Stimulated activated naive B cell treated with anti-CD40 and anti-IgM and Interleukin-4, amounts not matched to agents 10 μg/mL and 1 μg/mL and 100 μg/mL, for 72 hours (primary cell): ENCODE data around the gene C10orf53.
"Not testable (repeated sequence)": the region's sequence is repeated elsewhere in the genome, so short reads cannot be mapped to it uniquely, and the experiment has no call there.

ENCODE experiments used
- ATAC-seq, 2 donors: fragments of 150-1000 bp; cut with Tn5 transposase; replicated peaks; 2 replicates each; pipeline ENCODE4 v1.10.0; 2021; ENCODE audit warnings: moderate library complexity in 1 of 2
- DNase-seq: peaks from one replicate; pipeline ENCODE4 v3.0.0; 2021
- H3K27ac Mint-ChIP-seq: one replicate; pipeline ENCODE4 v1.8.0; 2022; ENCODE audit warnings: mild to moderate bottlenecking, mixed read lengths
- H3K27me3 Mint-ChIP-seq, 2 donors: one replicate each; pipeline ENCODE4 v1.8.0; 2022; ENCODE audit warnings: mixed read lengths in 2 of 2
- H3K36me3 Mint-ChIP-seq, 2 donors: one replicate each; pipeline ENCODE4 v1.8.0; 2022; ENCODE audit warnings: mixed read lengths in 2 of 2, mild to moderate bottlenecking in 1 of 2
- H3K4me1 Mint-ChIP-seq, 2 donors: one replicate each; pipeline ENCODE4 v1.8.0; 2022; ENCODE audit warnings: mixed read lengths in 2 of 2, mild to moderate bottlenecking in 1 of 2
- H3K4me3 Mint-ChIP-seq, 2 donors: one replicate each; pipeline ENCODE4 v1.8.0; 2022; ENCODE audit warnings: mild to moderate bottlenecking in 2 of 2, mixed read lengths in 2 of 2, moderate library complexity in 1 of 2
- H3K9me3 Mint-ChIP-seq, 2 donors: one replicate each; pipeline ENCODE4 v1.8.0; 2022; ENCODE audit warnings: mixed read lengths in 2 of 2, mild to moderate bottlenecking in 1 of 2

Gene C10orf53

GRCh38 chr10:49688920-49689319, 9.5 kb downstream of the C10orf53 start:
- ATAC-seq = no peak
- no peaks in the 10 kb centered on the region for H3K4me1 Mint-ChIP-seq
- peaks cover 7 to 11% of the 10 kb centered on the region in 2 donors for H3K9me3 Mint-ChIP-seq
- no peaks in the 10 kb centered on the region for H3K36me3 Mint-ChIP-seq
- DNase-seq = no peak
- no peak overlapping the region for H3K4me3 Mint-ChIP-seq
- peaks cover 53 to 56% of the 10 kb centered on the region in 2 donors for H3K27me3 Mint-ChIP-seq
- H3K27ac Mint-ChIP-seq = no peak overlapping the region

GRCh38 chr10:49689882-49690510, 10.5 kb downstream of the C10orf53 start:
- H3K27ac Mint-ChIP-seq = no peak overlapping the region
- H3K9me3 Mint-ChIP-seq = peaks cover 6 to 11% of the 10 kb centered on the region in 2 donors
- H3K4me1 Mint-ChIP-seq = no peaks in the 10 kb centered on the region
- DNase-seq (no peak), ATAC-seq (no peak)
- no peak overlapping the region for H3K4me3 Mint-ChIP-seq
- H3K27me3 Mint-ChIP-seq = peaks cover 51 to 57% of the 10 kb centered on the region in 2 donors
- no peaks in the 10 kb centered on the region for H3K36me3 Mint-ChIP-seq

- peaks cover 49 to 57% of the 10 kb centered on the region in 2 donors for H3K27me3 Mint-ChIP-seq
- no peaks in the 10 kb centered on the region for H3K4me1 Mint-ChIP-seq
- H3K27ac Mint-ChIP-seq = no peak overlapping the region
- no peaks in the 10 kb centered on the region for H3K36me3 Mint-ChIP-seq
- ATAC-seq (no peak), DNase-seq (no peak)
- H3K9me3 Mint-ChIP-seq = peaks cover 5 to 11% of the 10 kb centered on the region in 2 donors
- H3K4me3 Mint-ChIP-seq = no peak overlapping the region
Measured at GRCh38 chr10:49690698-49691356, 11.4 kb downstream of the C10orf53 start.

- Mint-ChIP-seq H3K4me1 (no peaks in the 10 kb centered on the region), H3K36me3 (no peaks in the 10 kb centered on the region), H3K9me3 (peaks cover 5 to 11% of the 10 kb centered on the region in 2 donors), H3K27me3 (peaks cover 54 to 62% of the 10 kb centered on the region in 2 donors), H3K27ac (no peak overlapping the region), H3K4me3 (no peak overlapping the region)
- DNase-seq (no peak), ATAC-seq (no peak)
Measured at GRCh38 chr10:49691588-49691987, 12.1 kb downstream of the C10orf53 start.

GRCh38 chr10:49694466-49694865, 15.0 kb downstream of the C10orf53 start:
- Mint-ChIP-seq H3K27me3 (peaks cover 35 to 44% of the 10 kb centered on the region in 2 donors), H3K4me1 (no peaks in the 10 kb centered on the region), H3K36me3 (no peaks in the 10 kb centered on the region), H3K27ac (no peak overlapping the region), H3K4me3 (no peak overlapping the region), H3K9me3 (peaks cover 1 to 7% of the 10 kb centered on the region in 2 donors)
- ATAC-seq (no peak), DNase-seq (no peak)

GRCh38 chr10:49696311-49696710, 16.9 kb downstream of the C10orf53 start:
- H3K4me1 Mint-ChIP-seq = no peaks in the 10 kb centered on the region
- peaks cover 1 to 7% of the 10 kb centered on the region in 2 donors for H3K9me3 Mint-ChIP-seq
- H3K27me3 Mint-ChIP-seq = peaks cover 21 to 34% of the 10 kb centered on the region in 2 donors
- no peaks in the 10 kb centered on the region for H3K36me3 Mint-ChIP-seq
- H3K4me3 Mint-ChIP-seq = no peak overlapping the region
- ATAC-seq (no peak), DNase-seq (no peak)
- no peak overlapping the region for H3K27ac Mint-ChIP-seq

GRCh38 chr10:49698679-49699078, 19.2 kb downstream of the C10orf53 start:
- ATAC-seq = no peak
- H3K9me3 Mint-ChIP-seq = peaks cover under 1 to 2% of the 10 kb centered on the region in 2 donors
- no peak overlapping the region for H3K27ac Mint-ChIP-seq
- H3K27me3 Mint-ChIP-seq = peaks cover 13 to 25% of the 10 kb centered on the region in 2 donors
- no peak for DNase-seq
- H3K4me1 Mint-ChIP-seq = no peaks in the 10 kb centered on the region
- no peaks in the 10 kb centered on the region for H3K36me3 Mint-ChIP-seq
- no peak overlapping the region for H3K4me3 Mint-ChIP-seq

- no peak overlapping the region for H3K27ac Mint-ChIP-seq
- H3K27me3 Mint-ChIP-seq = peaks cover 16 to 22% of the 10 kb centered on the region in 2 donors
- H3K9me3 Mint-ChIP-seq = no peaks in the 10 kb centered on the region
- ATAC-seq (no peak), DNase-seq (no peak)
- no peaks in the 10 kb centered on the region for H3K4me1 Mint-ChIP-seq
- no peaks in the 10 kb centered on the region for H3K36me3 Mint-ChIP-seq
- no peak overlapping the region for H3K4me3 Mint-ChIP-seq
Measured at GRCh38 chr10:49700211-49700610, 20.8 kb downstream of the C10orf53 start.

GRCh38 chr10:49700997-49701396, 21.5 kb downstream of the C10orf53 start:
- no peak for DNase-seq
- no peaks in the 10 kb centered on the region for H3K36me3 Mint-ChIP-seq
- H3K27ac Mint-ChIP-seq = no peak overlapping the region
- peaks cover 0 to 1% of the 10 kb centered on the region in 2 donors for H3K9me3 Mint-ChIP-seq
- no peak overlapping the region for H3K4me3 Mint-ChIP-seq
- ATAC-seq = no peak
- H3K4me1 Mint-ChIP-seq = no peaks in the 10 kb centered on the region
- peaks cover 16 to 22% of the 10 kb centered on the region in 2 donors for H3K27me3 Mint-ChIP-seq

- DNase-seq (no peak), ATAC-seq (peak; percentile 54 to 72)
- Mint-ChIP-seq H3K27ac (no peak overlapping the region), H3K4me3 (no peak overlapping the region), H3K4me1 (peaks cover 3 to 6% of the 10 kb centered on the region in 2 donors), H3K27me3 (peaks cover 29 to 35% of the 10 kb centered on the region in 2 donors), H3K36me3 (no peaks in the 10 kb centered on the region), H3K9me3 (peaks cover 0 to 1% of the 10 kb centered on the region in 2 donors)
Measured at GRCh38 chr10:49707585-49707984, 28.1 kb downstream of the C10orf53 start.

GRCh38 chr10:49709934-49710333, 30.5 kb downstream of the C10orf53 start:
- H3K27me3 Mint-ChIP-seq = peaks cover 28 to 31% of the 10 kb centered on the region in 2 donors
- no peak overlapping the region for H3K4me3 Mint-ChIP-seq
- no peak overlapping the region for H3K27ac Mint-ChIP-seq
- H3K9me3 Mint-ChIP-seq = peaks cover 0 to 5% of the 10 kb centered on the region in 2 donors
- H3K36me3 Mint-ChIP-seq = no peaks in the 10 kb centered on the region
- H3K4me1 Mint-ChIP-seq = peaks cover 3 to 6% of the 10 kb centered on the region in 2 donors
- ATAC-seq (no peak), DNase-seq (no peak)

- H3K4me1 Mint-ChIP-seq = peaks cover 3 to 6% of the 10 kb centered on the region in 2 donors
- H3K4me3 Mint-ChIP-seq = no peak overlapping the region
- no peak for DNase-seq
- no peaks in the 10 kb centered on the region for H3K36me3 Mint-ChIP-seq
- no peak overlapping the region for H3K27ac Mint-ChIP-seq
- ATAC-seq = no peak
- peaks cover 30 to 35% of the 10 kb centered on the region in 2 donors for H3K27me3 Mint-ChIP-seq
- peaks cover 0 to 4% of the 10 kb centered on the region in 2 donors for H3K9me3 Mint-ChIP-seq
Measured at GRCh38 chr10:49710966-49711365, 31.5 kb downstream of the C10orf53 start.

GRCh38 chr10:49711481-49711880, 32.0 kb downstream of the C10orf53 start:
- peaks cover 33 to 38% of the 10 kb centered on the region in 2 donors for H3K27me3 Mint-ChIP-seq

GRCh38 chr10:49713266-49713665, 33.8 kb downstream of the C10orf53 start:
- Mint-ChIP-seq H3K27me3 (peaks cover 33 to 42% of the 10 kb centered on the region in 2 donors), H3K27ac (no peak overlapping the region), H3K4me1 (no peaks in the 10 kb centered on the region), H3K9me3 (peaks cover 0 to 5% of the 10 kb centered on the region in 2 donors), H3K36me3 (no peaks in the 10 kb centered on the region), H3K4me3 (no peak overlapping the region)
- no peak for ATAC-seq
- DNase-seq = no peak

More at GRCh38 chr10:49711481-49711880, 32.0 kb downstream of the C10orf53 start:
- DNase-seq (no peak), ATAC-seq (no peak)
- no peaks in the 10 kb centered on the region for H3K36me3 Mint-ChIP-seq
- peaks cover 3 to 6% of the 10 kb centered on the region in 2 donors for H3K4me1 Mint-ChIP-seq
- H3K27ac Mint-ChIP-seq = no peak overlapping the region
- peaks cover 0 to 4% of the 10 kb centered on the region in 2 donors for H3K9me3 Mint-ChIP-seq
- H3K4me3 Mint-ChIP-seq = no peak overlapping the region

- not testable (repeated sequence) for ATAC-seq, H3K27ac Mint-ChIP-seq, DNase-seq, H3K4me3 Mint-ChIP-seq, H3K4me1 Mint-ChIP-seq, H3K36me3 Mint-ChIP-seq, H3K9me3 Mint-ChIP-seq
- peaks cover 27 to 31% of the 10 kb centered on the region in 2 donors for H3K27me3 Mint-ChIP-seq
Measured at GRCh38 chr10:49715157-49715556, 35.7 kb downstream of the C10orf53 start.
